IPS-15b (cell line): ENCODE results near the gene RPL36AL.
"Not testable (repeated sequence)": the region's sequence is repeated elsewhere in the genome, so short reads cannot be mapped to it uniquely, and the experiment has no call there.

Source experiments
- H3K27me3 ChIP-seq: one replicate; pipeline ENCODE4 v1.6.1; 2013; ENCODE audit warnings: low read length; ENCODE audit not compliant: control insufficient read depth, insufficient read depth
- H3K36me3 ChIP-seq: one replicate; pipeline ENCODE4 v1.6.1; 2013; ENCODE audit warnings: low read length; ENCODE audit not compliant: control insufficient read depth, insufficient read depth
- H3K4me1 ChIP-seq: one replicate; pipeline ENCODE4 v1.6.1; 2013; ENCODE audit warnings: mild to moderate bottlenecking, low read length; ENCODE audit not compliant: control insufficient read depth, insufficient read depth
- H3K4me3 ChIP-seq: one replicate; pipeline ENCODE4 v1.5.1; 2013; ENCODE audit warnings: low read depth, low read length
- H3K9ac ChIP-seq: one replicate; pipeline ENCODE4 v1.6.1; 2013; ENCODE audit warnings: low read depth, mild to moderate bottlenecking, low read length
- H3K9me3 ChIP-seq: one replicate; pipeline ENCODE4 v1.6.1; 2013; ENCODE audit warnings: mild to moderate bottlenecking, low read length; ENCODE audit not compliant: control insufficient read depth, insufficient read depth

The RPL36AL gene

DNA sequence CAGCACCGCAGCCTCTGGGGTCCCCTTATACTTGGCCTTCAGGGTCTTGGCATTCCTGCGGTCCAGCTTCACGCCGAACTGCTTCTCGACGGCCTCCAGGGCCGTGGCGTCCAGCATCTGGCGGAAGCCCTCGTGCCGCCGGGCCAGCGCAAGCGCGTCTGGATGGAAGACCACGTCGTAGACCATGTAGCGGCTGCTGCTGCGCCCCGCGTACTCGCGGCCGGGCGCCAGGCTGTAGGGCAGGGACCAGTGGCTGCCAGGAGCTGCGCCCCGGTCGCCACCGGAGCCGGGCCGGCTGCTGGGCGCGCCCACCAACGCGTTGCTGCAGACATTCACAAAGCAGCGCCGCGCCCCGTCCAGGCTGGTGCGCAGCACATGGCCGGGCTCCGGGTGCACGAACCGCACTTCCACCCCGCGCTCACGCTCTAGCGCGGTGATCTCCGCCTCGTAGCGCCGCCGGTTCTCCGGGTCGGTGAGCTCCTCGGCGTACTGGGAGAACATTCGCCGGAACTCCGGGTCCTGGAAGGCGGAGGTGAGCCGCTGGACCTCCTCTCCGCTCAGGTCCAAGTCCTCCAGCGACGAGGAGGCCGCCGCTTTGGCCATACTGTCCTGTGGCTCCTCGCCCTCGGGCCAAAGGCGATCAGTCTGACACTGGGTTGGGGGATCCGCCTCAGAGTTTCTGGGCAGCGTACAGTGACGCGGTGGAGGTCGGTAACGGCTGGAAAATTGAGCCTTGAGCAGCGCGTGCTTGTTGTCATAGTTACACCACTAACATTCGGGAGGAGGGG is 14.3 kb upstream of the RPL36AL start, which contains the start of gene DNAAF2:
DNAAF2 (minus strand) TSS at position 698 of the 788 bp plus-strand sequence; CDS start at position 603, 95 bp downstream.
- Histone ChIP-seq H3K9me3 (no peaks in the 10 kb centered on the region), H3K36me3 (peaks cover 6% of the 10 kb centered on the region), H3K4me1 (no peaks in the 10 kb centered on the region), H3K4me3 (peak within 1 kb of the TSS; percentile 82), H3K27me3 (no peaks in the 10 kb centered on the region), H3K9ac (peak within 1 kb of the TSS; percentile 88)

DNA sequence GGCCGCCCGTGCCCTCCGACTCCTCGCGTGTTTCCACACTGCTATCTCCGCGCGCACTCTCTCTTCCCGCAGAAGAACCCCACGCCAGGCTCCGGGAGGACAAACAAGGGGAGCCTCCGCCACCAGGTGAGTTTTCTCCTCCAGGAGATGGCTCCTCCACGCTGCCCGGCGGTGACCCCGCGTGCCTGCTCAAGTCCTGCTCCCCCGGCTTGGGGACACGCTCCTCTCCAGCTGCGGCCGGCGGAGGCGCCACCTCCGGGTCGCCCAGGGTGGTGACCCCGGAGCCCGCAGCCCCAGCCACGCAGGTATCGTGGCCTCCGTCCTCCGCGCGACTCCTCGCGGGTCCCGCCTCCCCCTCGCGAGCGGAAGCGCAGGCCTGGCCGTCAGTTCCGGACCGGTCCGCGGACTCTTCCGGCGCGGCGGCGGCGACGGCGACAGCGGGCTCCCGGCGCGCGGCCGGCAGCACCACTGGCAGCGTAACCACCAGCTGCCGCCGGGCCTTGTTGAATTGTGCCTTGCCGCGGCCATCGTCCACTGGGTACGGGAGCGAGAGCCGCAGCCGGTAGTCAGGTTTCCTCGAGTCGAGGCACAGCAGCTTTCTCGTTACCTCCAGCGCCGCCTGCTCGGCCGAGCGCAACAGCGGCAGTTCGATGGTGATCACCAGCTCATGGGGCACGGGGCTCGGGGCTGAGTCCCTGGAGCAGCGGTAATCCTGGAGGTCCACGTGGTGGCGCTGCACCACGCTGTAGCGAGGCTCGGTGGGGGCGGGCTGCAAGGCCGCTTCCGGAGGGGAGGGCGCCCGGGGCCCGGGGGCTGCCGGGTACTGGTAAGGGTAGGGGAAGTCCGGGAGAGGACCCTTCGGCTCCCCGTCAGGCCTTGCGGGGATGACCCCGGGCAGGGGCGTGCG is 13.5 kb upstream of the RPL36AL start:
- peak overlapping the region; percentile 82 for H3K4me3 ChIP-seq
- peaks cover 4% of the 10 kb centered on the region for H3K36me3 ChIP-seq
- H3K27me3 ChIP-seq: no peaks in the 10 kb centered on the region
- no peaks in the 10 kb centered on the region for H3K4me1 ChIP-seq
- no peaks in the 10 kb centered on the region for H3K9me3 ChIP-seq
- H3K9ac ChIP-seq: peak overlapping the region; percentile 88

DNA sequence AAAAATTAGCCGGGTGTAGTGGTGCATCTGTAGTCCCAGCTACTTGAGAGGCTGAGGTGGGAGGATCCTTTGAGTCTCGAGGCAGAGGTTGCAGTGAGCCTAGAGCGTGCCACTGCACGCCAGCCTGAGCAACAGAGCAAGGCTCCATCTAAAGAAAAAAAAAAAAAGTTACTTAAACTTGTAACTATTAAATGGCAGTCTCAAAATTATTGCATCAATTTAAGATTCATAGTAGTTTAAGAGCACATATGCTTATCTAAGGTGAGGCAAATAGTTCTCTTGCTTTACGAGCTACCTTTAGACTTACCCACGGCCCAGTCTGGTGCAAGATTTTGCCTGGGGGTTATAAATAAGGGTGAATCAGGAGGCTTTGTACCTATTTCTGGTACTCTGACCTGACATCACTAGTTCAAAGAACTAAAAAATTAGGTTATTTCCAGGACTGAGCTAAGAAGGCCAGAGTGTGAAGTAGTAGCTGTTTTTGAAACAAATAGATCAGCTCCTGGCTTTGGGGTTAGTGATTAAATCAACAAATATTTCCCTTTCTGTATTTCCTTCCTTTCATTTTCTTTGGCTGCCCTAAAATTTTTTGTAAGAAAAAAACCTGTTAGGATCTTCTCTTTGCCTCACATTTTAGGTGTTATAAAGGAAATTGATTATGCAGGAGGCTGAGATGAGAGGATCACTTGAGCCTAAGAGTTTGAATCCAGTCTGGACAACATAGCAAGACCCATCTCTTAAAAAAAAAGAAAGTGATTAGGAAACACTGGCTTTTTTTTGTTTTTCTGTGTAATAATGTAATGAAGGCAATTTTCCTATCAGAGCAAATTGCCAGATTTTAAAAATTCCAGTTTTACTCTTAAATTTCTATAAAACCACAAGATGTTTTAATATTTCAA is 3.8 kb upstream of the RPL36AL start:
- H3K4me1 ChIP-seq: peaks cover 4% of the 10 kb centered on the region
- H3K9me3 ChIP-seq: no peaks in the 10 kb centered on the region
- peaks cover 3% of the 10 kb centered on the region for H3K27me3 ChIP-seq
- peaks cover 3% of the 10 kb centered on the region for H3K36me3 ChIP-seq
- no peak overlapping the region for H3K9ac ChIP-seq
- H3K4me3 ChIP-seq: no peak overlapping the region

DNA sequence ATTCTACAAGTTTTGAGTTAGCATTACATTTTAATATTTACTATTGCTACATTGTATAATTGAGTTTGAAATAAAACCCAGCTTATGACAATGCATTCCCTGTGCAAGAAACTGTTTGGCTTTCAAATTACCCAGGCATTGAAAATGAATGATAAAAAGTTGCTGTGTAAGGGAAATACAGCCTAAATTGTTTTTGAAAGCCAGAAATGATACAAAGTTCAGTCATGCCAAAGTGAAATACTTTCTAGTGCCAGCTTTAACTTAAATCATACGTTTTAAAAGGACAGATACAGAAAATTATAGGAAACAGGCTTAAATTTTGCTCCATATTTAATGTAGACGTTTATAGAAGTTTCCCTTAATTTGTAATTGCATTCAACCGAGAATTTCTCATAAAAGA is 3.0 kb upstream of the RPL36AL start:
- peaks cover 3% of the 10 kb centered on the region for H3K27me3 ChIP-seq
- H3K36me3 ChIP-seq: peaks cover 3% of the 10 kb centered on the region
- H3K4me3 ChIP-seq: no peak overlapping the region
- peaks cover 4% of the 10 kb centered on the region for H3K4me1 ChIP-seq
- no peaks in the 10 kb centered on the region for H3K9me3 ChIP-seq
- H3K9ac ChIP-seq: no peak overlapping the region

DNA sequence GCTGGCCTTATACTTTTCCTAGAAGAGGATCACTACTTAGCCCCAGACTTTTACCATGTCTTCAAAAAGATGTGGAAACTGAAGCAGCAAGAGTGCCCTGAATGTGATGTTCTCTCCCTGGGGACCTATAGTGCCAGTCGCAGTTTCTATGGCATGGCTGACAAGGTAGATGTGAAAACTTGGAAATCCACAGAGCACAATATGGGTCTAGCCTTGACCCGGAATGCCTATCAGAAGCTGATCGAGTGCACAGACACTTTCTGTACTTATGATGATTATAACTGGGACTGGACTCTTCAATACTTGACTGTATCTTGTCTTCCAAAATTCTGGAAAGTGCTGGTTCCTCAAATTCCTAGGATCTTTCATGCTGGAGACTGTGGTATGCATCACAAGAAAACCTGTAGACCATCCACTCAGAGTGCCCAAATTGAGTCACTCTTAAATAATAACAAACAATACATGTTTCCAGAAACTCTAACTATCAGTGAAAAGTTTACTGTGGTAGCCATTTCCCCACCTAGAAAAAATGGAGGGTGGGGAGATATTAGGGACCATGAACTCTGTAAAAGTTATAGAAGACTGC is 1.7 kb upstream of the RPL36AL start:
- peak overlapping the region; percentile 98 for H3K4me3 ChIP-seq
- H3K9ac ChIP-seq: no peak overlapping the region
- peaks cover 3% of the 10 kb centered on the region for H3K36me3 ChIP-seq
- no peaks in the 10 kb centered on the region for H3K9me3 ChIP-seq
- H3K27me3 ChIP-seq: peaks cover 3% of the 10 kb centered on the region
- H3K4me1 ChIP-seq: peaks cover 4% of the 10 kb centered on the region

DNA sequence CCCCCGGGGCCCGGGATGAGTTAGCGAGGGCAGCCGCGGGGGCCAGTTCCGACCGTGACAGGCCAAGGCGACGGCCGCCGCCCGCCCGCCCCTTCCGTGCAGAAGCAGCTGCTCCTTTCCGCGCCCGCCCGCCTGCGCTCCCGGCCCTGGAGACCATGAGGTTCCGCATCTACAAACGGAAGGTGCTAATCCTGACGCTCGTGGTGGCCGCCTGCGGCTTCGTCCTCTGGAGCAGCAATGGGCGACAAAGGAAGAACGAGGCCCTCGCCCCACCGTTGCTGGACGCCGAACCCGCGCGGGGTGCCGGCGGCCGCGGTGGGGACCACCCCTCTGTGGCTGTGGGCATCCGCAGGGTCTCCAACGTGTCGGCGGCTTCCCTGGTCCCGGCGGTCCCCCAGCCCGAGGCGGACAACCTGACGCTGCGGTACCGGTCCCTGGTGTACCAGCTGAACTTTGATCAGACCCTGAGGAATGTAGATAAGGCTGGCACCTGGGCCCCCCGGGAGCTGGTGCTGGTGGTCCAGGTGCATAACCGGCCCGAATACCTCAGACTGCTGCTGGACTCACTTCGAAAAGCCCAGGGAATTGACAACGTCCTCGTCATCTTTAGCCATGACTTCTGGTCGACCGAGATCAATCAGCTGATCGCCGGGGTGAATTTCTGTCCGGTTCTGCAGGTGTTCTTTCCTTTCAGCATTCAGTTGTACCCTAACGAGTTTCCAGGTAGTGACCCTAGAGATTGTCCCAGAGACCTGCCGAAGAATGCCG is 872 bp upstream of the RPL36AL start:
- Histone ChIP-seq H3K4me3 (peak overlapping the region; percentile 98), H3K27me3 (peaks cover 3% of the 10 kb centered on the region), H3K9ac (peak overlapping the region; percentile 48), H3K36me3 (peaks cover 3% of the 10 kb centered on the region), H3K9me3 (no peaks in the 10 kb centered on the region), H3K4me1 (peaks cover 4% of the 10 kb centered on the region)

DNA sequence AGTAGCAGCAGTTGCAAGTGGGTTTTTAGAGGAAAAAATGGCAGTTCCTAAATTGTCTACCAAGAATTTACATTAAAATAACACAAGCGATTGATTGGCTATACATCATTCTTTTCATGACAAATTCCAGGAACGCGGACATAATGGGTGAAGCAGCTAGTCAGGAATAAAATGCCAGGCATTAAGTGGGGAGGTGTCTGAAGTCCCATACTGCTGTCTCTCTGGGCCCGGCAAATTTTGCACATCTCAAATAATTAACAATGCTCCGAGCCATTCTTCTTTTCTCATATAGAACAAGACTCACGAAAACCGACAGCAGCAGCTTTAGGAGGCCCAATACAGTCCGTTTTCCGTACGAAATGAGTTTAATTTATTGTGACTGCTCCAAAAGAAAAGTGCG is 696 bp downstream of the RPL36AL start:
- H3K9ac ChIP-seq: peak overlapping the region; percentile 95
- H3K4me1 ChIP-seq: peaks cover 4% of the 10 kb centered on the region
- peaks cover 3% of the 10 kb centered on the region for H3K27me3 ChIP-seq
- no peaks in the 10 kb centered on the region for H3K9me3 ChIP-seq
- H3K36me3 ChIP-seq: peaks cover 3% of the 10 kb centered on the region
- peak overlapping the region; percentile 98 for H3K4me3 ChIP-seq

DNA sequence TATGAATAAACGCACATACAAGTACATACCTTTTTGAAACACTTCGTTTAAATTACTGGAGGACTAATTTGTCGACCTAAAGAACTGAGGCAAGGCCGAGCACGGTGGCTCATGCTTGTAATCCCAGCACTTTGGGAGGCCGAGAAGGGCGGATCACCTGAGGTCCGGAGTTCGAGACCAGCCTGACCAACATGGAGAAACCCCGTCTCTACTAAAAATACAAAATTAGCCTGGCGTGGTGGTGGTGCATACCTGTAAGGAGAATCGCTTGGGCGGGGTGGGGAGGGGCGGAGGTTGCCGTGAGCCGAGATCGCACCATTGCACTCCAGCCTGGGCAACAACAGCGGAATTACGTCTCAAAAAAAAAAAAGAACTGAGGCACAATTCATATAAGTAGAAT is 1.2 kb downstream of the RPL36AL start:
- H3K9me3 ChIP-seq, H3K36me3 ChIP-seq, H3K27me3 ChIP-seq, H3K4me1 ChIP-seq: not testable (repeated sequence)
- H3K4me3 ChIP-seq: peak overlapping the region; percentile 98
- H3K9ac ChIP-seq: peak overlapping the region; percentile 95

DNA sequence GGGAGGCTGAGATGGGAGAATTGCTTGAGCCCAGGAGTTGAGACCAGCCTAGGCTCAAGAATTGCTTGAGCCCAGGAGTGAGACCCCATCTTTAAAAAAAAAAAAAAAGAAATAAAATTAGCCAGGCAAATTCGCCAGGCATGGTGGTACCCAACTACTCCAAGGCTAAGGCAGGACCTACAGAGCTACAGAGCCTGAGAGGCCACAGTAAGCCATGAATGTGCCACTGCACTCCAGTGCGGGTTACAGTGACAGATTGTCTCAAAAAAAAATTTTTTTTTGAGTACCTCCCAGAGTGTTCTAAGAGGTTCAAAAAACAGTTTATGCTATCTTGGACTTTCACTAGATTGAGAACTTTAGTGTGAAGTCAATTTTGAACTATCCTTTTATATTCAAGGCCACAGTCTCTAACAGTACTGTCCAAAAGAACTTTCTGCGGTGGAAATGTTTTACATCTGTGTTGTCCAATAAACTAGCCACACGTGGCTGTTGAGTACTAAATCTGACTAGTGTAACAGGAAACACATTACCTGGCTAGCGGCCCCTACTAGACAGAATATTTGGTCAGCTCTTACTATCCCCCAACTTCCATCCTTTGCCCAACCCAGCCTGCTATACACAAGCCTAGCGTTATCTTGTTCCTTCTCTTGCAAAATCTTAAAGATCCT is 2.4 kb downstream of the RPL36AL start:
- no peak overlapping the region for H3K9ac ChIP-seq
- no peak overlapping the region for H3K4me3 ChIP-seq
- H3K27me3 ChIP-seq: peaks cover 3% of the 10 kb centered on the region
- H3K9me3 ChIP-seq: no peaks in the 10 kb centered on the region
- H3K36me3 ChIP-seq: peaks cover 3% of the 10 kb centered on the region
- peaks cover 4% of the 10 kb centered on the region for H3K4me1 ChIP-seq

DNA sequence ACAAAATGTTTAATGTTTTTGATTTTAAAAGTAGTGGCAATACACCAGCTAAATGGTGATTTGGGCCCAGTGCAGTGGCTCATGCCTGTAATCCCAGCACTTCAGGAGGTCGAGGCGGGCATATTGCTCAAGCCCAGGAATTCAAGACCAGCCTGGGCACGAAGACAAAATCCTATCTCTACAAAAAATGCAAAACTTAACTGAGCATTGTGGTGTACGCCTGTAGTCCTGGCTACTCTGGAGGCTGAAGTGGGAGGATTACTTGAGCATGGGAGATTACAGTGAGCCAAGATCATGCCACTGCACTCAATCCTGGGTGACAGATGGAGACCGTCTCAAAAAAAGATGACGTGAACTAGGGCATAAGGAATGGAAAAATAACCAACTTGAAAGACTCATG is 4.7 kb downstream of the RPL36AL start:
- H3K4me1 ChIP-seq: no peaks in the 10 kb centered on the region
- H3K36me3 ChIP-seq: peaks cover 3% of the 10 kb centered on the region
- no peak overlapping the region for H3K9ac ChIP-seq
- no peaks in the 10 kb centered on the region for H3K27me3 ChIP-seq
- H3K4me3 ChIP-seq: no peak overlapping the region
- no peaks in the 10 kb centered on the region for H3K9me3 ChIP-seq
